Adrenal gland (tissue), 5 donors: Measurements from ENCODE around the gene CORO1C.

ENCODE experiments used
- POLR2A ChIP-seq, 2 donors: fragments of 450-650 bp; IDR thresholded peaks; one replicate each; pipeline ENCODE4 v1.6.1; 2017; ENCODE audit warnings: antibody characterized with exemption in 2 of 2, mild to moderate bottlenecking in 2 of 2, moderate library complexity in 1 of 2
- TF ChIP-seq, protein P1 (sequence below), 6 experiments: fragments of 450-650 bp in 4 of 6; fragments of 200-600 bp in 2 of 6; sonication (generic) in 1 of 6; IDR thresholded peaks; 1 replicate in 5 of 6; 2 replicates in 1 of 6; pipeline versions ENCODE4 v1.5.1 to v1.8.0; 2016 to 2021; ENCODE audit warnings: antibody characterized with exemption in 6 of 6, mild to moderate bottlenecking in 2 of 6, moderate library complexity in 1 of 6
- donor health status: DM: no; HTN: no; CAD: no.

DNA sequence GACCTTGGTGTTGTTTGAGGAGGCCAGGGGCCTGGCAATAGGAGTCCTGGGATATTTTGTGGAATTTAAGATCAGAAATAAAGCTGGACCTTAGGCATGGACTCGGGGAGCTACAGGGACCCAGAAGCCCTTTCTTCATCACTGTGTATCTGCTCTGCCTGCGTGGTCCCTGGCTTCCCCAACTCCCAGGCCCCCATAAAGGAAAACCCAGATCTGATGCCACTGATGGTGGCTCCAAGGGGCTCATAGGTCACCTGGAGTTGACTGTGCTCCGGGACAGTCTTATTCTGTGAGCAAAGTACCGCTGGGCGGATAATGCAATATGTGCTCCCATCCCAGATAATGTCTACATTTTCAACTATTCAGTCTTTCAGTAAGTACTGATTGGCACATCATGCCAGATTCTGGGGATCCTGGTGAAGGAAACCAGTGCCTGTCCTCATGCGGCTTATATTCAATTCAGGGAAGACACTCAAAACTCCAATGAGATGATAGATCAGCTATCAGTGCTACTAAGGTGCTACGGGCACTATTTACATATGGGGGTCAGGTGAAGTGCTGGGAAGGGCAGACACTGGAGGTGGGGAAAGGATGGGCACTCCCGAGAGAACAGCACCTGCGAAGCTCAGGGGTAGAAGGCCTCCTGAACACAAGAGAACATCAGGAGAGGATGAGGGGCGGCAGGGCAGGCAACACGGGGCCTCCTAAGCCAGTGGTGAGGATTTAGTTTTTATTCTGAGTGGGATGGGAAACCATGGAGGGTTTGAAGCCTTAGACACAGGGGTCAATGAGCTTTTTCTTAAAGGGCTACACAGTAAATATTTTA lies 92.1 kb downstream of the CORO1C start:
- TF ChIP-seq, protein P1, sequence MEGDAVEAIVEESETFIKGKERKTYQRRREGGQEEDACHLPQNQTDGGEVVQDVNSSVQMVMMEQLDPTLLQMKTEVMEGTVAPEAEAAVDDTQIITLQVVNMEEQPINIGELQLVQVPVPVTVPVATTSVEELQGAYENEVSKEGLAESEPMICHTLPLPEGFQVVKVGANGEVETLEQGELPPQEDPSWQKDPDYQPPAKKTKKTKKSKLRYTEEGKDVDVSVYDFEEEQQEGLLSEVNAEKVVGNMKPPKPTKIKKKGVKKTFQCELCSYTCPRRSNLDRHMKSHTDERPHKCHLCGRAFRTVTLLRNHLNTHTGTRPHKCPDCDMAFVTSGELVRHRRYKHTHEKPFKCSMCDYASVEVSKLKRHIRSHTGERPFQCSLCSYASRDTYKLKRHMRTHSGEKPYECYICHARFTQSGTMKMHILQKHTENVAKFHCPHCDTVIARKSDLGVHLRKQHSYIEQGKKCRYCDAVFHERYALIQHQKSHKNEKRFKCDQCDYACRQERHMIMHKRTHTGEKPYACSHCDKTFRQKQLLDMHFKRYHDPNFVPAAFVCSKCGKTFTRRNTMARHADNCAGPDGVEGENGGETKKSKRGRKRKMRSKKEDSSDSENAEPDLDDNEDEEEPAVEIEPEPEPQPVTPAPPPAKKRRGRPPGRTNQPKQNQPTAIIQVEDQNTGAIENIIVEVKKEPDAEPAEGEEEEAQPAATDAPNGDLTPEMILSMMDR (IDR thresholded peaks at IDR 0.05), result no peak
- TF ChIP-seq POLR2A (IDR thresholded peaks at IDR 0.05), result no peak
